Measurements from ENCODE around the gene ADA. TPM values are rescaled to one million over a fixed set of nuclear protein-coding genes. Genes with fewer than 3 reads are reported as not detected.

ADA gene
- total RNA-seq, 2 experiments from 2014 or later: 67.0 to 142 TPM

DNA sequence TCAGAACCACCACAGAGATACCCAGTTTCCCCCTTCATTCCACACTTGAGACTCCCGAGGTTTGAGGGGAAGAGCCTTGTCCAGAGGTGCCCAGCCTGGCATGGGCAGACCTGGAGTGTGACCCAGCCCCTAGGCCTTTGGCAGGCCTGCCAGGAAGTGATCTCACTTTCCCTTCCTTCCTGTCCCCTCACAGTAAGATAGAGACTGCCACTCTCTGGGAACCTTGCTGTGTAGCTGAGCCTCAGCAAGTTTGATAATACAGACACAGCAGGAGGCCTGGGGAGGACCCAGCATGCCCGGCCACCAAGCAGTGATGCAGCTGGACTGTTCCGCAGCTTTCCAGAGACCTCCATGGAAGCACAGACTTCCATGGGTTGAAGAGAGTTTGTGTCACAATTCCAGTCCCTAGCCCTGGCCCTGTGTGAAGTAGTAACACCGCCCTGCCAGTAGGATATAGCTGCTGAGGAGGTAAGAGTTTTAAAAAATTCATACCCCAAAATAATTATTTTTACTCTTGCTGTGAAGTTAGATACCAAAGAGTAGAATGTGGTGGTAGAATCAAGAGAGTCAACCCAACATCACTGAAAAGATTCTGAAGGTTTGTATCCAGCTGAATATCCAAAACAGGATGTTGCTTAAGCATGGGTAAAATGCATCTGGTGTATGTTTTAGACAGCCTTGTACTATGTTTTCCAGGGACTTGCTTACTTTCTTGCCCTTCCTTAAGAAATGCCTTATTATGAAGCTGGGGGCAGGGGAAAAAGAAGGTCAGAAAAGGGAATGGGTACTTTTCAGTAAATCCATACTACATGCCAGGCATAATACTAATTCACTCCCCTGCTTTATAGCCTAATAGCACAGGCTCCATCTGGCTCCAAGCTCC, 52.8 kb downstream of the ADA start:
- TF ChIP-seq, protein P1, sequence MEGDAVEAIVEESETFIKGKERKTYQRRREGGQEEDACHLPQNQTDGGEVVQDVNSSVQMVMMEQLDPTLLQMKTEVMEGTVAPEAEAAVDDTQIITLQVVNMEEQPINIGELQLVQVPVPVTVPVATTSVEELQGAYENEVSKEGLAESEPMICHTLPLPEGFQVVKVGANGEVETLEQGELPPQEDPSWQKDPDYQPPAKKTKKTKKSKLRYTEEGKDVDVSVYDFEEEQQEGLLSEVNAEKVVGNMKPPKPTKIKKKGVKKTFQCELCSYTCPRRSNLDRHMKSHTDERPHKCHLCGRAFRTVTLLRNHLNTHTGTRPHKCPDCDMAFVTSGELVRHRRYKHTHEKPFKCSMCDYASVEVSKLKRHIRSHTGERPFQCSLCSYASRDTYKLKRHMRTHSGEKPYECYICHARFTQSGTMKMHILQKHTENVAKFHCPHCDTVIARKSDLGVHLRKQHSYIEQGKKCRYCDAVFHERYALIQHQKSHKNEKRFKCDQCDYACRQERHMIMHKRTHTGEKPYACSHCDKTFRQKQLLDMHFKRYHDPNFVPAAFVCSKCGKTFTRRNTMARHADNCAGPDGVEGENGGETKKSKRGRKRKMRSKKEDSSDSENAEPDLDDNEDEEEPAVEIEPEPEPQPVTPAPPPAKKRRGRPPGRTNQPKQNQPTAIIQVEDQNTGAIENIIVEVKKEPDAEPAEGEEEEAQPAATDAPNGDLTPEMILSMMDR (conservative IDR thresholded peaks at IDR 0.05; ENCODE audit: low read length): peak; percentile 40; the same call in 1 of the 2 replicates
- no peak for TF ChIP-seq EZH2phosphoT487 (IDR thresholded peaks at IDR 0.05; ENCODE audit: borderline replicate concordance, low read depth, low read length)
- Histone ChIP-seq H3K9me2 (ENCODE audit: insufficient read depth, low read length) (no peaks in the 10 kb centered on the region), H3K9me3 (ENCODE audit: low read length) (no peaks in the 10 kb centered on the region), H3K4me1 (ENCODE audit: insufficient read depth, low read length, poor library complexity, severe bottlenecking) (peaks cover 67% of the 10 kb centered on the region), H3K4me2 (ENCODE audit: low read length) (peak overlapping the region; percentile 58), H3K36me3 (ENCODE audit: insufficient read depth, low read length) (peaks cover 84% of the 10 kb centered on the region), H3K79me2 (ENCODE audit: insufficient read depth, low read depth, low read length) (peaks cover 47% of the 10 kb centered on the region; the same call in 1 of the 2 replicates), H4K20me1 (ENCODE audit: insufficient read depth, low read length) (no peaks in the 10 kb centered on the region), H3K4me3 (ENCODE audit: low read depth, low read length, poor library complexity, severe bottlenecking) (peak overlapping the region; percentile 4), H3K27ac (ENCODE audit: low read depth, low read length, poor library complexity, severe bottlenecking) (peak overlapping the region; percentile 31), H2AFZ (ENCODE audit: low read length) (no peak overlapping the region; the same call in 1 of the 2 replicates)
- no TSS peak for BruUV-seq (replicated peaks)
- intact Hi-C loops (cut with micrococcal nuclease; ENCODE audit: unreplicated experiment): no loop called here
- DNase-seq (ENCODE audit: low spot score): peak; percentile 40
- ChIA-PET CTCF (ENCODE audit: unreplicated experiment) (interaction anchor here (1.0 kb wide), 1 partner anchor 10 kb away, joined by 3 read pairs; no protein-coding TSS in a partner anchor), POLR2A (interaction anchor here (0.6 to 1.7 kb wide), 6 partner anchors 10 to 123 kb away, joined by 3 to 12 read pairs (median 5); partner anchors contain the start of genes PKIG and TTPAL)

DNA sequence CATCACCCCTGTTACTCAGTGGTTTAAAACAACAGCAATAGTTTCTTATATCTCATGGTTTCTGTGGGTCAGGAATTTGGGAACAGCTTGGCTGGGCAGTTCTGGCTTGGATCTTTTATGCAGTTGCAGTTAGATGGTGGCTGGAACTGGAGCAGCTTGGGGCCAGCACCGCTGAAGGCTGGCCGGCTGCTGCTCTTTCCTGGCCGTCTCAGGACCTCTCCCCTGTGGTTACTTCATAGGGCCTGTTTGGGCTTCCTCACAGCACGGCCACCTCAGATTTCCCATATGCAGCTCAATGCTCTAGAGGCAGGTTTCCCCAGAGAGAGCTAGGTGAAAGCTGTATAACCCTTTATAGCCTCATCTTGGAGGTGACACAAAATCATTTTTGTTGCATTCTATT, 53.6 kb downstream of the ADA start:
- no peaks in the 10 kb centered on the region for H3K9me2 ChIP-seq (ENCODE audit: insufficient read depth, low read length)
- H3K4me2 ChIP-seq (ENCODE audit: low read length): peak overlapping the region; percentile 58
- H3K79me2 ChIP-seq (ENCODE audit: insufficient read depth, low read depth, low read length): peaks cover 52% of the 10 kb centered on the region; the same call in 1 of the 2 replicates
- peak overlapping the region; percentile 31 for H3K27ac ChIP-seq (ENCODE audit: low read depth, low read length, poor library complexity, severe bottlenecking)
- H2AFZ ChIP-seq (ENCODE audit: low read length): no peak overlapping the region; the same call in 1 of the 2 replicates
- no peaks in the 10 kb centered on the region for H3K9me3 ChIP-seq (ENCODE audit: low read length)
- DNase-seq (ENCODE audit: low spot score): no peak
- no TSS peak for BruUV-seq (replicated peaks)
- peaks cover 72% of the 10 kb centered on the region for H3K4me1 ChIP-seq (ENCODE audit: insufficient read depth, low read length, poor library complexity, severe bottlenecking)
- intact Hi-C loops (cut with micrococcal nuclease; ENCODE audit: unreplicated experiment): no loop called here
- ChIA-PET POLR2A (interaction anchor here (0.6 to 1.7 kb wide), 8 partner anchors 9 to 1137 kb away, joined by 3 to 12 read pairs (median 6); partner anchors contain the start of gene TTPAL), CTCF (ENCODE audit: unreplicated experiment) (no interaction called here)
- TF ChIP-seq, protein P1 (conservative IDR thresholded peaks at IDR 0.05; ENCODE audit: low read length): no peak
- TF ChIP-seq EZH2phosphoT487 (IDR thresholded peaks at IDR 0.05; ENCODE audit: borderline replicate concordance, low read depth, low read length): no peak
- H3K36me3 ChIP-seq (ENCODE audit: insufficient read depth, low read length): peaks cover 84% of the 10 kb centered on the region
- peak overlapping the region; percentile 4 for H3K4me3 ChIP-seq (ENCODE audit: low read depth, low read length, poor library complexity, severe bottlenecking)
- no peaks in the 10 kb centered on the region for H4K20me1 ChIP-seq (ENCODE audit: insufficient read depth, low read length)

Data from OCI-LY7 (cell line).